NCI-H774 (cell line): ENCODE data around the gene INPP5D.

ENCODE experiments used
- DNase-seq: peaks from one replicate; lab custom pipeline; 2025; lab: John Stamatoyannopoulos, UW

The INPP5D gene

DNA sequence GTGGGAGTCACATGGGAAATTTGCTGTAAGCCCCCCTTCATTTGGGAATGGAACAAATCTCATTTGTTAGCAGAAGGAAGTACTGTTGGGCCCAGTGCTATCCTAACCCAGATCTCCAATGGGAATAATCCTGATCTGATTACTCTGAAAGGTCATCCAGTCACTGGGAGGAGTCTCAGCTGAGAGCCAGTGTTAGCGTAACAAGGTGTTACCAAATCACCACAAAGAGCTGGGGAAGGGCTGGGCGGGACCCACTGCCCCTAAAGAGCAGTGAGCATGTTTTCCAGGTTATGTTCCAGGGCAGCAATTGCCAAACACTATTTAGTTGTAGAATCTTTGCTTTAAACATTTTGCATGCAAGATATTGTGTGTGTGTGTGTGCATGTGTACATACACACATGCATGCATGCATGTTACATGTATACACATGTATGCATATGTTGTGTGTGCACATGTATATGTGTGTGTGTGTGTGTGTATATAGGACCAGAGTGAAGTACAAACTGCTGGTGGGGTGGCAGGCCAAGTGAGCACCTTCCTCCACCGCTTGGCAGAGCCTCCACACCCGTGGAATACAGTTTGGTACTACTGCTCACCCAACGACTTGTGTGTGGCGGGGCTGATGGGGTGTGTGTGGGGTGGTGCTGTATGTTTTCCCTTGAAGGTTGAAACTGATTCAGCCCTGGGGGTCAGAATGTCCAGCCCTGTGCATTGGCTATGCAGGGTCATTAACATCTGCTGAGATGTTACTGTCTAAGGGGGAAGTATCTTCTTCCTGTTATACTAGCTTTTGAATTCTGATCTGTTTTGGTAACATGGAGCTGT lies 15.2 kb downstream of the INPP5D start:
- no peak for DNase-seq

DNA sequence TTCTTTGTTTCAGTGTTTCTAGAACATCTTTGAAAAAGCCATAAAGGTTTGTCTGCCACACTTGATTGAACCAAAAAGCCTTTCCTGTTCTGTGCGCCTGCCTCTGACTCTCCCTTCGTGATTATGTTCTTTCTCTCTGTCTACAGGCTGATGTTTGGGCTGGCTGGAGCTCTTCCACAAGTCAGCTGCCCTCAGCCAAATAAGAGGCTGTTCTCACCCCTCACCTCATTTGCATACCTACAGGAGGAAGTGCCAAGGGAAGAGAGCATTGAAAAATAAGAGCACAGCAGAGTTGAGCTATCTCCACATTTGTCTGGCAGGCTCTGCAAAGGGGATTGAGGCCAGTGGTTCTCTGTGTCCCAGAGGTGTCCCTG lies 15.8 kb downstream of the INPP5D start:
- DNase-seq = no peak

DNA sequence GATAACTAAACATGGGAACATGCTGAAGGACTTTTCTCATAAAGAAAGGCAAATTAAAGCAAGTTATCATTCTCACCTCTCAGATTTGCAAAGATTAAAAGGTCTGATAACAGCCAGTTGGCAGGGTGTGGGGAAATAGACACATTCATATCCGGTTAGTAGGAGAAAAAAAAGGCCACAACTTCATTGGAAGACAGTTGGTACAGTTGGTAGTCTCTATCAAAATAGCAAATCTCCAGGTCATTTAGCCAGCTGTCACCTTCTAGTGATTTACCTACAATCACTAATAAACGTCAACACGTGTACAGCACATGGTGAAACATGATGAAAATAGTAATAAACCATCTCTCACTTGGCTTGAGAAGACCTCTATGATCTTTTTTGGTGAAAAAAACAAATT lies 16.6 kb downstream of the INPP5D start:
- no peak for DNase-seq

DNA sequence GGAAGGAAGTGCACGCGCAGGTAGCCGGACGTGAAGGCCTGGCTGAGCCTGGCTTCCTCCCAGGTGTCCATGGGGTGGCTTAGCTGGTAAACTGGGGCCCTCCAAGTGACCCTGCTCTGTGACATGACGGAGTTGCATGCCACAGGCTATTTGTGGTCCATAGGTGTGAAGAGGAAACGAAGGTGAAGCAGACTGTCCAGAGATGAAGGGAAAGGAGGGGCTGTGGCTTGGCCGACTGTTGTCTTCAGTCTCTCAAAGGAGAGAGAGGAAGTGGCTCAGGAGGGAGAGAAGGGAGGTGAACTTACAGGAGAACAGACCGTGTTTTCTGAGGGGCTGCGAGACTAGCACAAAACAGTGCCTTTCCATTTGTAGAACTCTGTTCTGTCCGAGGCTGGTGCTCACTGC lies 19.3 kb downstream of the INPP5D start:
- no peak for DNase-seq

DNA sequence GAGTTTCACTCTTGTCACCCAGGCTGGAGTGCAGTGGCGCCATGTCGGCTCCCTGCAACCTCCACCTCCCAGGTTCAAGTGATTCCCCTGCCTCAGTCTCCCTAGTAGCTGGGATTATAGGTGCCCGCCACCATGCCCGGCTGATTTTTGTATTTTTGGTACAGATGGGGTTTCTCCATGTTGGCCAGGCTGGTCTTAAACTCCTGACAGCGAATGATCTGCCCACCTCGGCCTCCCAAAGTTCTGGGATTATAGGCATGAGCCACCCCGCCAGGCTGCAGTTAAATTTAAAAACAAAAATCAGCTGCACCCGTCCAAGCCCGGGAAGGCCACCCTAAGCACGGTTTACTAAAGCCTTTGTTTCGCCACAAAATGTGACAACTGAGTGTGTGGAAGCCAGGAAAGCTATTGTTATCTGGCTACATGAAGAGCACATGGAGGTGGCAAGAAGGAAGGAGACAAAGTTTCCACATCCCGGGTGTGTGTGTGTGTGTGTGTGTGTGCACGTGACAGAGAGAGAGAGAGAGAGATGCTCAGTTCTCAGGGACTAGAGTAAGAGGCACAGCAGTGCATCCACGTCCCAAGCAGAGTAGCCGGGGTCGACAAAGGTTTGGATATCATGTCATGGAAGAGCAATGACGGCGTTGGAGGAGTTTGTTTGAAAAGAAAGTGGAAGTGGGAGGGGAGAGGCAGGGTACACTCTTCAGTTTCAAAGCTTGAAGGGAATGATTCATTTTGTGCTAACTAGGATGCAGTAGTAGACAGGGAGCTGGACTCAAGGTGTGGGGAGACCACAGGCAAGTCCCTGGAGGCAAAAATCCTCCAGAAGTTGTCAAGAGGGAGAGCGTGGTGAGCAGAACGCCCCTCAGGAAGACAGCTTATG lies 20.1 kb downstream of the INPP5D start:
- no peak for DNase-seq

DNA sequence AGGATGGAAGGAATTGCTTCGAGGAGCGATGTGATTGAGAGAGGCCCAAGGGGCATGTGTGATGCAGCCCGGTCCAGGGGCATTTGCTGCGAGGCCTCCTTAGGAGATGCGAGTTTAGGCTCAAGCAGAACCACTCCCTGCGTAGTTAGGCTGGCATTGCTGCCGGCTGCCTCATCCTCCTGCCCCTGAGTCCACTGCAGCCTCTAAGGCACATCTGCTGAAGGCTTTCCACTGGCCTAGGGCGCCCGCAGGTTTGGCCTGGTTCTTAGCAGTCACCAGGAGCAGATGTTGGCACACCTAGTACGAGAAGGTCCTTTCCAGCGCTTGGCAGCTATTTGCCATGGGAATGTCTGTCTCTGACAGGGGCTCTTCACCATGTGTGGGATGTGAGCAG lies 20.7 kb downstream of the INPP5D start:
- DNase-seq = no peak

DNA sequence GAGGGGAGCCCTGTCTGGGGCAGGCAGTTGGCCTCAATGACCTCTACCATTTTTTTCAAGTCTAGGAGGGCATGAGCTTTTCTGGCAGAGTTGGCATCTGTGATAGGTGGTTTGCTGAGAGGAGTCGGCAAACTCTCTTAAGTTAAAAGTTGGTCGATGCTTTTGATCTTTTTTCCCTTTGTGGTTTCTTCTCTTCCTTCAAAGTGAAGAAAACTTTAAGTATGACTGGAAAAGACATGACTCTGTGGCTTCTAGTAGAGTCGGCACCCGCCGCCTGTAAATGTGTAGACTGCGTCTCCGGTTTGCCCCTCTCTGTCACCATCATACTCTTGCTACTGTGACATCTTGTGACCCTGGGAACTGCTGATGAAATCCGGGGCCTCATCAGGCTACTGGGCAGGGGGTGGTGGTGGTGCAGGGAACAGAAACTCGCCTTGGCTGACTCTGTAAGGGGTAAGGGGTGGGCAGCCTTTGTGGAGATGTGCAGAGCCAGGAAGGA lies 21.1 kb downstream of the INPP5D start:
- no peak for DNase-seq

DNA sequence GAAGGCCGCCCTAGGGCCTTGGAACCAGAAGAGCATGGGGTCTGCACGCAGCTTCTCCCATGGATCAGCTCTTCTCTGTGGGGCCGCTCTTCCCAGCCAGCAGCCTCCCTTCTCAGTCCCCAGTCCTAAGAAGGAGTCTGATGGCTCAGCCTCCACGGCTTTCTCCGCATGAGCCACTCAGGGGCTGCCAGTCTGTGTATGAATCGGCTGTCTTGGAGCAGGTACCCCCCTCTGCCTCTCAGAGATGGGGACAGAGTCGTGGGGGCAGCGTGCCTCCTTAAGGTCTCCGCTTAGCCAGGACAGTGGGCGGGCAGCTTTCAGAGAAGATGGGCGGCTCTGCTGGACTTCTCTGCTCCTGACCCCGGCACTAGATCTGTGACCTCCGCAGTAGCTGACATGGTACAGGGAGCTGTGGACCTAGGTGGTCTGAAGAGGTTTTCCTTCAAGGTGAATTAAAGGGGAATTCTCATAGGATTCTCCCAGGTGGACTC lies 21.6 kb downstream of the INPP5D start:
- DNase-seq = no peak

DNA sequence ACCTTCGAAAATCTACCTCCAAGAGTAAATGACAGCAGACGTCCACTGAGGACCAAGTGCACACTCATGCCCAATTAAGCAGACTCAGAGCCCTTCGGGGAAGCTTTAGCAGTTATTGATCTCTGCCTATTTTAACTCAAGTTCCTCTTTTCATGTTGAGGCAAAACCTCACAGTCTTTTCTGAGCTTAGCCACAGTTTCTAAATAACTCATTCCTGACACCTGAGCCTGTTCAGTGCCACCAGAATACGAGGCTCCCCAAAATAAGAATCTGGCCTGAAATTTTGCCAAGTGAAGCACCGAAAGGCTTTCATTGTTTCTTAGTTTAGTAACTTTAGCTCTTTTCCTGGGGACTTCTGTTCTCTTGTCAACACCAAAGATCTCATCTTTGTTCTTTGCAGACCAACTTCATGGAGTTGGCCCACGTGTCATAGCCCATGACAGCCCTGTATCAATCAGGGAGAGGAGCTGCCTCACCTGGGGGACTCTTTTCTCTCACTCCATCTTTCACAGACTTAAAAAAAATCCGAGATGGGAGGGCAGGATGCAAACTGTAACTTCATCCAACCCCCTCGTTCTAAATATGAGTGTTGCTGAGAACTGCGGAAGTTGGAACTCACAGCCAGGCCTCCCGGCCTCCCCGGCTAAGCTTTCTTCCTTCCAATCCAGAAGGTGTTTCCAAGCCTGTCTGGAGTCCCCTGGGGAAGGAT lies 22.2 kb downstream of the INPP5D start:
- DNase-seq = no peak

DNA sequence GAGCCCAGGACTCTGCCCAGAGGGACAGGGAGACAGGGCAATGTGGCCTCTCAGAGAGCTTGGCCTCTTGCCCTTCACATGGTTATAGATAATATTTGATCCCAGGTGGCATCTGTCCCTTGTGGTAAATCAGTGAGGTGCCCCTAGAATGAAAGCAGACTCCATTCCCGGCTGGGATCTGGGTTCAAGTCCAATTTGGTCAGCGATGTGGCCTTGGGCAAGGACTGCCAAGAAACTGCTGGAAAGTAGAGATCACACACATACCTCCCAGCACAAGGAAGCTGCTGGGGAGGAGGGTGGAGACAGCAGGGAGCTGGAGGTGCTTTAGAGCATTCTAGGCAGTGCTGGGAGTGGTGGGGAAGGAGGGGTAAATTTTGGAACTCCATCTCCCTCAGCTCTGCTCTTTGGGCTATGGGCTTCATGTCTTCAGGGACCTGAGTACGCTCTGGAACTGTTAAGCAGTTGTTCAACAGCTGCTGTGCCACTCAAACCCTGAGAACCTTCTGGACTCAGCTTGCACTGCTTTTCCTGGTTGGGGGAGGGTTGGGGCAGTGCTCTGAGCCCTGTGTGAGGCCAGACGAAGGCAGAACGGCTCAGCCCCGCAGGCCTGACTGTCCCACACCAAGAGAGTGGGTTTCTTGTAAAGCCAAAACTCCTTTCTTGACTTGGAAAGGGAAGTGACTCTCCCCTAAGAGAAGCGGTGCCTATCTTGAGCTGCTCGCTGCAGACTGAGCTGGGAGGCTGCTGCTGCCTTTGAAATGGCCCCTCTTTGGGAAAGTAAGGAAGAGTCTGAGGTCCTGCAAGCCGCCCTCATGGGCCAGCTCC lies 23.0 kb downstream of the INPP5D start:
- no peak for DNase-seq

DNA sequence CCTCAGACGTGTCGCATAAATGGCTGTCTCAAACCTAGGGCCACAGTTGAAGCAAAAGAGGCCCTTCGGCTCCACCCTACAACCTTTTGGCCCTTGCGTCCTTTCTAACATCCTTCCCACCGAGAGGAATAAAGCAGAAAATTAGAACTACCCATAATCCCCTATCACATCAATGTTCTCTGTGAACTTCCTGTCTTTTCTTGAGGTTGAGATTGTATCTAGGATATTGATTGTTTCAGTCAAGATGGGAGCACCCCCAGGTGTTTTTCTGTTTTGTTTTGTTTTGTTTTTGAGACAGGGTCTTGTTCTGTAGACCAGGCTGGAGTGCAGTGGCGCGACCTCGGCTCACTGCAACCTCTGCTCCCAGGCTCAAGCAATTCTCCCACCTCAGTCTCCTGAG lies 23.6 kb downstream of the INPP5D start:
- no peak for DNase-seq

DNA sequence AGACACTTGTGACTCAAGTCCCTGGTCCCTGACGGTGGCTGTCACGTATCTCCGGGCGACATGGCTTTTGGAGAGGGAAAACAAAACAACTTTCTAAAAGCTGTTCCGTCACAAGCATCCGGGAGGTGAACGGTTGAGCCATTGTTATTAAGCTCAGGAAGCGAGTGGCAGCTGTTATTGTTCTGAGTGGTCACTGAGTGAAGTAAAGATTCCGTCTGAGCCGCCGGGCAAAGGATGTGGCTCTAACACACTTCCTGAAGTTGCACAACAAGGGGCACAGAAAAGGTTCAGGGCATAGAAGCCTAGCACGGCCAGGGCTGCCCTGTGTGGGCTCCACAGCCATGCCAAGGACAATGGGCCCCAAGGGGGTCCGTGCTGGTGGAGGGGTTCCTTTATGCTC lies 24.3 kb downstream of the INPP5D start:
- DNase-seq = no peak

DNA sequence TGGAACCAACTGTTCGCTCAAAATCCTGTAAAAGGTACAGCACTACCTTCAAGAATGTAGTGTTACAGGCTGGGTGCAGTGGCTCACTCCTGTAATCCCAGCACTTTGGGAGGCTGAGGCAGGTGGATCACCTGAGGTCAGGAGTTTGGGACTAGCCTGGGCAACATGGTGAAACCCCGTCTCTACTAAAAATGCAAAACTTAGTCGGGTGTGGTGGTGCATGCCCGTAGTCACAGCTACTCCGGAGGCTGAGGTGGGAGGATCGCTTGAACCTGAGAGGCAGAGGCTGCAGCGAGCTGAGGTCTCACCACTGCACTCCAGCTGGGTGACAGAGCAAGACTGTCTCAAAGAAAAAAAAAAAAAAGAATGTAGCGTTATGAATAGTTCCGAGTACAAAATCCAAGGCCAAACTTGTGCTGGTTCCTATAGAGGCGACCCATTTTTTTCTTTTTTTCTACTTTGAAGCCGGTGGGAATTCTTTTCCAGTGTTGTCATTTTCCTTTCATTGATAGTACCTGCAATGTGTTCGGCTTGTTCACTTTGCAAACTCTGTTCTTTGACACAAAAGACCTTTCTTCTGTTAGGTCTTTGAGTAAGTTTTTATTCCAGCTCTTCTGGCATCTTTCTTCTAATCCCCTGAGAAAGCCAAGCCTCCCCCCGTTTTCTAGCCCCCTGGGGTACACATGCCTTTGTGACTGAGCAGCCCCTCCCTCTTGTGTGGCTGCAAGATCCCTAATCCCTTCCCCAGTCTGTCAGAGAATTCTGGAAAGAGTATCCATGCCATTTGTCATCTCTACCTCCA lies 25.1 kb downstream of the INPP5D start:
- no peak for DNase-seq

DNA sequence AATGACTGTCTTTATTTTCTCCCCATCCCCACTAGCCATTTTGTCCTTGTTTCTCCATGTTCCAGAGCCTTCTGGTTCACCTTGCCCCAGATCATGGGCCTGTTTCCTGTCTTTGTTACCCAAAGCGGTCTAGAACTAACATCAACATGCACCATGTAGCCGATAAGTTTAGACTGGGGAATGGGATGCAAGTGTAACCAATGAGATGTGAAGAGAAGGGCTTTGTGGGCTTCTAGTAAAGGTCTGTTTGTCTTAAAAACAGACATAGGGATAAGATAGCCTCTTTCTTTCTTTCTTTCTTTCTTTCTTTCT lies 25.7 kb downstream of the INPP5D start:
- DNase-seq = no peak

DNA sequence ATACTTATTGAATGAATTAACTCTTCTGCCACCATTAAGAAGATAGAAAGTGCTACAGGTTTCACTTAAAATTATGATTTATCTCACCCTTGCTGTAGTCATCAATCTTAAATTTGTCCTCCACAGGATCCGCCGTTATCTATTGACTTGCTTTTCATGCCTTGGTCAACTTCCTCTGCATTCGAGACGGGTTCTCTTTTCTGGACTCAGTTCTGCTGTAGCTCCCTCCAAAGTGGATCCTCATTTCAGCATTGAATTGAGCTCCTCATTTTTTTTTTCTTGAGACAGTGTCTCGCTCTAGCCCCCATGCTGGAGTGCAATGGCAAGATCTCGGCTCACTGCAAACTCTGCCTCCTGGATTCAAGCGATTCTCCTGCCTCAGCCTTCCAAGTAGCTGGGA lies 27.6 kb downstream of the INPP5D start:
- no peak for DNase-seq

DNA sequence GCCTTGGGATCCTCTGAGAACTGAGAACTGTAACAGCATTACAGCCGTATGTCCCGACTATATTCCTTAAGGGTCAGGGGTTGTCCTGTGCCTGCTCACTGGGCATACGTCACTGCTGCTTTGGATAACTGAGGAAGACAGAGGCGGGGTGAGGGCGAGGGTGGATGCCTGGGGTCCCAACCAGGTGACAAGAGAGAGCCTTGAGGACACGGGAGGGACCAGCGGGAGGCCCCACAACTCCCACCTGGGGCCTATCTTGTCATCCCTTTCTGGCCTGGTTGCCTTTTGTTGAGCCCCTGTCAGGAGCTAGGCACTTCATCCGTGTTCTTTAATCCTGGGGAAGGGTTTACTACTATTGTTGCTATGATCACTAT lies 28.8 kb downstream of the INPP5D start:
- no peak for DNase-seq

DNA sequence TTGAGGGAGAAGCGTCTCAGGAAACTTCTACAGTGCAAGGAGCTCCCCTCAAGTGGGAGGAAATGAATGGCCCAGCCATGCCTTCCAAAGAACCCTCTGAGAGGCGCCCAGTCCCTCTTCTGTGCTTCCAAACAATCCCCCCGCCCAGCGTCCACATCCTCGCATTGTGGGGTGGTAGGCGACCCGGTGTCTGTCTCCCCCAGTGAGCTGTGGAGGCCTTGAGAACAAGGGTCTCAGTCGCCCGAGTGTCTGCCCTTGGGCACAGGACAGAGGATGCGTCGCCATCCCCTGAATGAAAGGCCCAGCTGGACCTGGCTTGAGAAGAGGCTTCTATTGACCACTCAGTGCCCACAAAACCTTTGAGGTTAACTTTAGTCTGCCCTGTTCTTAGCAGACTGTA lies 29.7 kb downstream of the INPP5D start:
- DNase-seq = no peak

DNA sequence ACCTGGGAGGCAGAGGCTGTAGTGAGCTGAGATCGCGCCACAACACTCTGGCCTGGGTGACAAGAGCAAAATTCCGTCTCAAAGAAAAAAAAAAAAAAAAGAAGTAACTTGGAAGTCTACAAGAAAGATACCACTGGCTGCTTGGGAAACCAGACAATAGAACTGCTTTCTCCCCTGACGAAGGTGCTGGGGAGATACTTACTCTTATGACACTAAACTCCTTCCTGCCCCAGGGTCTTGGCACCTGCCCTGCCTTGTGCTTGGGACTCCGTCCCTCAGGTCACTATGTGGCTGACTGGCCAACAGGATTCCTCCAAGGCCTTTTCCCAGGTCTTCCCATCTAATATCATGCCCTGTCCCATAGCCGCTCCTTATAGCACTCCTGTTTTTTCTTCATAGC lies 30.7 kb downstream of the INPP5D start:
- no peak for DNase-seq

DNA sequence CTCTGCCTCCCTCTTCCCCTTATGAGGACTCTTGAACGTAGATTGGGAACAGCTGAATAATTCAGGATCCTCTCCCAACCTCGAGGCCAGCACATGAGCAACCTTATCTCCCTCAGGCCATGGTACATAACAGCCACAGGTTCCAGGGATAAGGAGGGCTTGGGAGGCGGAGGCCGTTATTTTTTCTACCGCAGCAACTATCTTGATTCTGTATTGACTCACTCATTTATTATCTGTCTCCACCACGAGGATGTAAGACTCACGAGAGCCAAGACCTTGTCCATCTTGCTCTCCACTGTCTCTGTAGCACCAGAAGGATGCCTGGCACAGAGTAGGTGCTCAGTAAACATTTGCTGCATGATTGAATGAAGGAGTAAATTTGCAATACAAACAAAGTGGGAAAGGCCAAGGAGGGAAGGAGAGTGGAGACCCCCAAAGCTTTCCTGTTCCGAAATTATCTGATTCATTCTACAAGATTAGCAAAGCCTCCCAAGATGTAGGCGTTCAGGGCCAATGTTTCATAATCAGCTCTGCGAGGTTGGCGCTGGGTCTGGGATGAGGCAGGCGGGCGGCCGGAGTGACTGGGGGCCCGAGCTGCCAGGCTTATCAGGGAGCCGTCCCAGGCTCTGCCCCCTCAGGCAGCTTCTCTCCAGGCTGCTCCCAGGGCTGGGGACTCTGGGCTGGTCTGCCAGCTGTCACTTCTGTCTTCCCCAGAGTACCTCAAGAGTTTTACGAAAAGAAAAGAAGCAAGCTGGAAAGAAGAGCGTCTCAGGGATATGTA lies 31.6 kb downstream of the INPP5D start:
- no peak for DNase-seq
